H9 (cell line): ENCODE measurements around the gene MYO18A. TPM values are rescaled to one million over a fixed set of nuclear protein-coding genes. Genes with fewer than 3 reads are reported as not detected.

ENCODE experiments used
- DNase-seq: peaks from one replicate; pipeline ENCODE4 v3.0.0-alpha.2; 2017
- H2AFZ ChIP-seq: one replicate; pipeline ENCODE4 v1.6.1; 2013; ENCODE audit warnings: mild to moderate bottlenecking, low read length, control low read depth, moderate library complexity
- H2AK5ac ChIP-seq: 2 replicates; pipeline ENCODE4 v1.6.1; 2013; ENCODE audit warnings: low read length, control low read depth, mixed read lengths; ENCODE audit not compliant: insufficient read length
- H2BK120ac ChIP-seq: one replicate; pipeline ENCODE4 v1.6.1; 2013; ENCODE audit warnings: low read depth, mild to moderate bottlenecking, low read length, control low read depth, inconsistent platforms; ENCODE audit not compliant: poor library complexity, severe bottlenecking
- H2BK12ac ChIP-seq: 2 replicates; pipeline ENCODE4 v1.6.1; 2013; ENCODE audit warnings: low read length, control low read depth, mixed read lengths, low read depth; ENCODE audit not compliant: insufficient read length
- H2BK15ac ChIP-seq: 2 replicates; pipeline ENCODE4 v1.6.1; 2013; ENCODE audit warnings: low read depth, low read length, control low read depth
- H2BK20ac ChIP-seq: one replicate; pipeline ENCODE4 v1.6.1; 2013; ENCODE audit warnings: low read depth, mild to moderate bottlenecking, low read length, control low read depth, inconsistent platforms; ENCODE audit not compliant: poor library complexity, severe bottlenecking
- H2BK5ac ChIP-seq: 2 replicates; pipeline ENCODE4 v1.6.1; 2013; ENCODE audit warnings: low read length, control low read depth, mixed read lengths; ENCODE audit not compliant: insufficient read length
- H3K14ac ChIP-seq: 2 replicates; pipeline ENCODE4 v1.6.1; 2013; ENCODE audit warnings: low read length, control low read depth; ENCODE audit not compliant: insufficient read depth
- H3K18ac ChIP-seq: 2 replicates; pipeline ENCODE4 v1.6.1; 2013; ENCODE audit warnings: low read depth, mild to moderate bottlenecking, mixed read lengths, low read length, control low read depth; ENCODE audit not compliant: insufficient read length
- H3K23ac ChIP-seq: 2 replicates; pipeline ENCODE4 v1.6.1; 2013; ENCODE audit warnings: low read length, control low read depth, mixed read lengths, low read depth; ENCODE audit not compliant: insufficient read length
- H3K23me2 ChIP-seq: 2 replicates; pipeline ENCODE4 v1.6.1; 2013; ENCODE audit warnings: low read depth, mild to moderate bottlenecking, mixed read lengths, low read length, control low read depth; ENCODE audit not compliant: insufficient read length, poor library complexity, severe bottlenecking
- H3K27ac ChIP-seq: 2 replicates; pipeline ENCODE4 v1.5.1; 2013; ENCODE audit warnings: low read length, control low read depth, mixed read lengths, low read depth; ENCODE audit not compliant: insufficient read length
- H3K27me3 ChIP-seq: 2 replicates; pipeline ENCODE4 v1.6.1; 2013; ENCODE audit warnings: low read length, control low read depth, inconsistent platforms; ENCODE audit not compliant: insufficient read depth
- H3K4ac ChIP-seq: 2 replicates; pipeline ENCODE4 v1.6.1; 2013; ENCODE audit warnings: low read depth, mild to moderate bottlenecking, control low read depth, inconsistent platforms, low read length, moderate library complexity
- H3K4me1 ChIP-seq: 2 replicates; pipeline ENCODE4 v1.6.1; 2013; ENCODE audit warnings: low read length, control low read depth, inconsistent platforms; ENCODE audit not compliant: insufficient read depth
- H3K4me2 ChIP-seq: 2 replicates; pipeline ENCODE4 v1.6.1; 2013; ENCODE audit warnings: low read length, control low read depth, mixed read lengths; ENCODE audit not compliant: insufficient read length, insufficient read depth
- H3K56ac ChIP-seq: 2 replicates; pipeline ENCODE4 v1.6.1; 2013; ENCODE audit warnings: low read depth, mild to moderate bottlenecking, mixed read lengths, low read length, control low read depth; ENCODE audit not compliant: insufficient read length
- H3K79me1 ChIP-seq: 2 replicates; pipeline ENCODE4 v1.6.1; 2013; ENCODE audit warnings: low read depth, mild to moderate bottlenecking, moderate library complexity, low read length, control low read depth, inconsistent platforms; ENCODE audit not compliant: insufficient read depth, poor library complexity, severe bottlenecking
- H3K79me2 ChIP-seq: 2 replicates; pipeline ENCODE4 v1.6.1; 2013; ENCODE audit warnings: low read length, control low read depth, inconsistent platforms; ENCODE audit not compliant: insufficient read depth
- H3K9ac ChIP-seq: 2 replicates; pipeline ENCODE4 v1.6.1; 2013; ENCODE audit warnings: low read length, control low read depth, mixed read lengths; ENCODE audit not compliant: insufficient read length; ENCODE audit errors: extremely low read depth
- H3K9me3 ChIP-seq: one replicate; pipeline ENCODE4 v1.6.1; 2013; ENCODE audit warnings: low read depth, low read length, inconsistent platforms; ENCODE audit not compliant: control insufficient read depth
- H3T11ph ChIP-seq: one replicate; pipeline ENCODE4 v1.6.1; 2013; ENCODE audit warnings: mild to moderate bottlenecking, low read length, control low read depth, inconsistent platforms
- H4K20me1 ChIP-seq: one replicate; pipeline ENCODE4 v1.6.1; 2013; ENCODE audit not compliant: control insufficient read depth, insufficient read length, insufficient read depth
- H4K5ac ChIP-seq: 2 replicates; pipeline ENCODE4 v1.6.1; 2013; ENCODE audit warnings: low read depth, mild to moderate bottlenecking, mixed read lengths, low read length, control low read depth; ENCODE audit not compliant: insufficient read length
- H4K8ac ChIP-seq: replicated peaks from 2 replicates; pipeline ENCODE4 v1.6.1; 2013; ENCODE audit warnings: low read length, control low read depth, mixed read lengths, low read depth; ENCODE audit not compliant: insufficient read length
- H4K91ac ChIP-seq: 2 replicates; pipeline ENCODE4 v1.6.1; 2013; ENCODE audit warnings: low read depth, mild to moderate bottlenecking, moderate library complexity, mixed read lengths, low read length, control low read depth; ENCODE audit not compliant: insufficient read length
- H3K27ac Mint-ChIP-seq, 3 experiments: 2 replicates in 2 of 3; 3 replicates in 1 of 3; pipeline ENCODE4 v1.8.0; 2020 to 2021; ENCODE audit warnings: mixed read lengths in 3 of 3, mild to moderate bottlenecking in 1 of 3, moderate library complexity in 1 of 3
- H3K27me3 Mint-ChIP-seq: 2 replicates; pipeline ENCODE4 v1.8.0; 2021; ENCODE audit warnings: low read depth, mild to moderate bottlenecking, moderate library complexity, mixed read lengths
- H3K36me3 Mint-ChIP-seq, 3 experiments: 2 replicates in 2 of 3; 3 replicates in 1 of 3; pipeline ENCODE4 v1.8.0; 2020 to 2021; ENCODE audit warnings: low read depth in 3 of 3, mixed read lengths in 3 of 3; ENCODE audit not compliant: insufficient read depth in 1 of 3
- H3K4me1 Mint-ChIP-seq, 2 experiments: 2 replicates each; pipeline ENCODE4 v1.8.0; 2020; ENCODE audit warnings: mixed read lengths in 2 of 2
- H3K4me3 Mint-ChIP-seq, 2 experiments: 2 replicates in 1 of 2; 3 replicates in 1 of 2; pipeline ENCODE4 v1.8.0; 2020 to 2021; ENCODE audit warnings: mild to moderate bottlenecking in 2 of 2, mixed read lengths in 2 of 2, moderate library complexity in 1 of 2
- H3K9me3 Mint-ChIP-seq, 2 experiments: 2 replicates in 1 of 2; 3 replicates in 1 of 2; pipeline ENCODE4 v1.8.0; 2020; ENCODE audit warnings: mild to moderate bottlenecking in 2 of 2, mixed read lengths in 2 of 2, moderate library complexity in 1 of 2
- CTCF ChIP-seq: fragments of 200-600 bp; sonication (generic); conservative IDR thresholded peaks from 3 replicates; pipeline ENCODE4 v1.8.0; 2021; ENCODE audit warnings: antibody characterized with exemption, mild to moderate bottlenecking
- WGBS: extraction: QIAGEN DNeasy Blood & Tissue Kit; methylation state at CpG from one replicate; pipeline ENCODE4 v1.1.7; 2013; ENCODE audit warnings: missing lambda C conversion rate, low lambda C conversion rate, mixed read lengths; ENCODE audit not compliant: insufficient read length; ENCODE audit errors: extremely low coverage; 5-methylcytosine and 5-hydroxymethylcytosine counted together
- total RNA-seq: library from RNA; stranded (reverse); gene quantifications from 2 replicates; pipeline ENCODE4 v1.2.1, GENCODE V29; 2021

Gene MYO18A
- total RNA-seq, 1 experiment from 2014 or later = 21.6 TPM

GRCh38 chr17:29178750-29179231 is 1.4 kb downstream of the MYO18A start:
- Histone ChIP-seq H3K18ac (no peak overlapping the region), H2BK5ac (no peak overlapping the region), H3K4me1 (peaks cover 11% of the 10 kb centered on the region), H3K4ac (no peak overlapping the region), H3K27ac (no peak overlapping the region), H3K9ac (no peak overlapping the region), H4K91ac (no peak overlapping the region), H3K56ac (no peak overlapping the region), H3K14ac (no peak overlapping the region), H2BK12ac (no peak overlapping the region), H4K5ac (no peak overlapping the region), H3K23ac (no peak overlapping the region), H2AK5ac (no peak overlapping the region), H3K27me3 (no peaks in the 10 kb centered on the region), H2BK120ac (no peak overlapping the region), H4K8ac (no peak overlapping the region), H3K4me2 (peak overlapping the region; percentile 59), H3T11ph (no peak overlapping the region), H3K23me2 (peaks cover 6% of the 10 kb centered on the region), H3K79me1 (no peaks in the 10 kb centered on the region), H2AFZ (no peak overlapping the region), H2BK15ac (no peak overlapping the region), H4K20me1 (no peaks in the 10 kb centered on the region), H3K79me2 (no peaks in the 10 kb centered on the region; the same call in 1 of the 2 replicates), H3K9me3 (no peaks in the 10 kb centered on the region), H2BK20ac (no peak overlapping the region)
- H3K27ac Mint-ChIP-seq = peak overlapping the region; percentile 77 to 97 (median 92); a peak in 6 of 7 replicates
- TF ChIP-seq CTCF = no peak
- peaks cover 5 to 6% of the 10 kb centered on the region in 2 experiments; a peak in 4 of 5 replicates for H3K9me3 Mint-ChIP-seq
- no peaks in the 10 kb centered on the region for H3K36me3 Mint-ChIP-seq
- H3K27me3 Mint-ChIP-seq = peaks cover 25% of the 10 kb centered on the region
- peaks cover 34% of the 10 kb centered on the region in 2 experiments for H3K4me1 Mint-ChIP-seq
- no CpG with 5 or more reads among the region's 8 CpGs for WGBS
- DNase-seq = peak; percentile 62
- peak overlapping the region; percentile 75 to 86 for H3K4me3 Mint-ChIP-seq
